SK-N-MC (cell line): ENCODE data around the gene ARHGAP9.
"Not testable (repeated sequence)": the region's sequence is repeated elsewhere in the genome, so short reads cannot be mapped to it uniquely, and the experiment has no call there.

Experiments used
- DNase-seq: peaks from one replicate; pipeline ENCODE4 v3.0.0-alpha.2; 2011; ENCODE audit warnings: low read depth, low spot score
- H3K27ac ChIP-seq: fragments of 200-600 bp; sonication (generic); 2 replicates; pipeline ENCODE4 v1.5.1; 2016; ENCODE audit warnings: mixed run types
- H3K36me3 ChIP-seq: fragments of 200-600 bp; sonication (generic); 2 replicates; pipeline ENCODE4 v1.6.1; 2017; ENCODE audit warnings: antibody characterized with exemption, low read length, mixed read lengths; ENCODE audit not compliant: insufficient read depth
- H3K4me3 ChIP-seq: fragments of 200-600 bp; sonication (generic); 2 replicates; pipeline ENCODE4 v1.5.1; 2016
- H3K9ac ChIP-seq: fragments of 200-600 bp; sonication (generic); 2 replicates; pipeline ENCODE4 v1.8.0; 2017; ENCODE audit warnings: mixed run types, mixed read lengths; ENCODE audit not compliant: insufficient read length
- H3K9me3 ChIP-seq: fragments of 200-600 bp; sonication (generic); 2 replicates; pipeline ENCODE4 v1.6.1; 2017; ENCODE audit warnings: low read depth, mild to moderate bottlenecking, antibody characterized with exemption, low read length, moderate library complexity, mixed read lengths
- EZH2 ChIP-seq: fragments of 200-600 bp; sonication (generic); IDR thresholded peaks from one replicate; pipeline ENCODE4 v1.6.1; 2017; ENCODE audit warnings: antibody characterized with exemption
- FOXP2 ChIP-seq: optimal IDR thresholded peaks from 2 replicates; pipeline ENCODE3; 2011; ENCODE audit warnings: mild to moderate bottlenecking, moderate library complexity; ENCODE audit not compliant: insufficient read depth; ENCODE audit errors: extremely low read length, control extremely low read depth
- POLR2AphosphoS5 ChIP-seq: IDR thresholded peaks from 2 replicates; pipeline ENCODE4 v1.6.1; 2012; ENCODE audit warnings: mild to moderate bottlenecking, low read depth, low read length, borderline replicate concordance

ARHGAP9 gene

DNA sequence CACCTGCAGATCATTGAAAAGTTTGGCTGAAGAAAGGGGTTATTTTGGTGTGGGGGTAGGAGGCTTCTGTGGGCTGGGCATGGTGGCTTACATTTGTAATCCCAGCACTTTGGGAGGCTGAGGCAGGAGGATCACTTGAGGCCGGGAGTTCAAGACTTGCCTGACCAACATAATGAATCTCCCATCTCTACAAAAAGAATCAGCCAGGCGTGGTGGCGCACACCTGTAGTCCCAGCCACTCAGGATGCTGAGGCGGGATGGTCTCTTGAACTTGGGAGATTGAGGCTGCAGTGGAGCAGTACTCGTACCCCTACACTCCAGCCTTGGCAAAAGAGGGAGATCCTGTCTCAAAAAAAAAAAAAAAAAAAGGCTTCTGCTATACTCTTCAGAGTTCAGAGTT, 33.6 kb upstream of the ARHGAP9 start:
- 0 out of 2 replicates have a peak overlapping the region, but pooled peaks have one; percentile 25 for H3K27ac ChIP-seq
- H3K9me3 ChIP-seq = no peaks in the 10 kb centered on the region
- H3K36me3 ChIP-seq = peaks cover 96% of the 10 kb centered on the region
- H3K9ac ChIP-seq = no peak overlapping the region
- no peak for DNase-seq
- TF ChIP-seq EZH2 = no peak
- TF ChIP-seq POLR2AphosphoS5 = no peak
- TF ChIP-seq FOXP2 = no peak
- no peak overlapping the region for H3K4me3 ChIP-seq

DNA sequence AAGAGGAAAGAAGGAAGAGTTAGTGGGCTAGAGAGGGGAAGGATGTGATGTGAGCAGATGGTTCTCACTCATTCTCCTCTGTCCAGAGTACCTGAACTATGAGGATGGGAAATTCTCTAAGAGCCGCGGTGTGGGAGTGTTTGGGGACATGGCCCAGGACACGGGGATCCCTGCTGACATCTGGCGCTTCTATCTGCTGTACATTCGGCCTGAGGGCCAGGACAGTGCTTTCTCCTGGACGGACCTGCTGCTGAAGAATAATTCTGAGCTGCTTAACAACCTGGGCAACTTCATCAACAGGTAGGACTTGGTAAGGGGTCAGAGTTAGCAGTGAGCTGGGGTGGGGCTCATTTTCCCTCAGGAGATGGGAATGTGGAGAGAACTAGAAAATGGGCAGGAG, 33.0 kb upstream of the ARHGAP9 start:
- Histone ChIP-seq H3K27ac (no peak overlapping the region), H3K36me3 (peaks cover 90% of the 10 kb centered on the region), H3K9me3 (no peaks in the 10 kb centered on the region), H3K4me3 (no peak overlapping the region), H3K9ac (no peak overlapping the region)
- no peak for DNase-seq
- TF ChIP-seq FOXP2 (no peak), POLR2AphosphoS5 (no peak), EZH2 (no peak)

DNA sequence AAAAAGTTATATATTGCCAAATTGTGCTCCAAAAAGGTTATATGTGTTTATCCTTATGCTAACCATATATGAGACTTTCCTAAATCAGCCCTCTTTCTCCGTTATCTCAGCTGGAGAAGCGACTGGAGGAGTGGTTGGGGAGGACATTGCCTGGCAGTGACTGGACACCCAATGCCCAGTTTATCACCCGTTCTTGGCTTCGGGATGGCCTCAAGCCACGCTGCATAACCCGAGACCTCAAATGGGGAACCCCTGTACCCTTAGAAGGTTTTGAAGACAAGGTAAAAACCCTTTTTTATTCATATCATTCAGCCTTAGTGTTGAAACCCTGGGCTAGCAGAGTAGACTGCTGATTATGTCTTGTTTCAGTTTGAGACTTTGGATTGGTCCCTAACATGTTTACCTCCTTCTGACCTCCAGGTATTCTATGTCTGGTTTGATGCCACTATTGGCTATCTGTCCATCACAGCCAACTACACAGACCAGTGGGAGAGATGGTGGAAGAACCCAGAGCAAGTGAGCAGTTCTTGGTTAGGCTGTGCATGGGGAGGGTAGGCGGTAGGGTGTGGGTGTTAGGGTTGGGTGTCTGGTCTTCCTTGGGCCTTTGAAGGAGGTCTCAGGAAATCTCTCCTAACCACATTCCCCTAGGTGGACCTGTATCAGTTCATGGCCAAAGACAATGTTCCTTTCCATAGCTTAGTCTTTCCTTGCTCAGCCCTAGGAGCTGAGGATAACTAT, 32.1 kb upstream of the ARHGAP9 start:
- TF ChIP-seq EZH2 (no peak), POLR2AphosphoS5 (no peak), FOXP2 (no peak)
- Histone ChIP-seq H3K4me3 (no peak overlapping the region), H3K27ac (no peak overlapping the region), H3K9ac (no peak overlapping the region), H3K36me3 (peaks cover 81% of the 10 kb centered on the region), H3K9me3 (no peaks in the 10 kb centered on the region)
- DNase-seq = no peak

GRCh38 chr12:57511161-57511560, 31.5 kb upstream of the ARHGAP9 start:
- no peak for TF ChIP-seq FOXP2
- TF ChIP-seq EZH2 = no peak
- no peak for TF ChIP-seq POLR2AphosphoS5
- Histone ChIP-seq H3K9me3 (no peaks in the 10 kb centered on the region), H3K27ac (no peak overlapping the region), H3K9ac (no peak overlapping the region), H3K4me3 (no peak overlapping the region), H3K36me3 (peaks cover 80% of the 10 kb centered on the region)
- no peak for DNase-seq

DNA sequence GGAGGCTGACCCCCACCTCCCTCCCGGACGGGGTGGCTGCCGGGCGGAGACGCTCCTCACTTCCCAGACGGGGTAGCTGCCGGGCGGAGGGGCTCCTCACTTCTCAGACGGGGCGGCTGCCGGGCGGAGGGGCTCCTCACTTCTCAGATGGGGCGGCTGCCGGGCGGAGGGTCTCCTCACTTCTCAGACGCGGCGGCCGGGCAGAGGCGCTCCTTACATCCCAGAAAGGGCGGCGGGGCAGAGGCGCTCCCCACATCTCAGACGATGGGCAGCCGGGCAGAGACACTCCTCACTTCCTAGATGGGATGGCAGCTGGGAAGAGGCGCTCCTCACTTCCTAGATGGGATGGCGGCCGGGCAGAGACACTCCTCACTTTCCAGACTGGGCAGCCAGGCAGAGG, 28.1 kb upstream of the ARHGAP9 start:
- not testable (repeated sequence) for H3K9ac ChIP-seq, H3K27ac ChIP-seq, H3K9me3 ChIP-seq, H3K4me3 ChIP-seq, DNase-seq
- peaks cover 80% of the 10 kb centered on the region for H3K36me3 ChIP-seq

DNA sequence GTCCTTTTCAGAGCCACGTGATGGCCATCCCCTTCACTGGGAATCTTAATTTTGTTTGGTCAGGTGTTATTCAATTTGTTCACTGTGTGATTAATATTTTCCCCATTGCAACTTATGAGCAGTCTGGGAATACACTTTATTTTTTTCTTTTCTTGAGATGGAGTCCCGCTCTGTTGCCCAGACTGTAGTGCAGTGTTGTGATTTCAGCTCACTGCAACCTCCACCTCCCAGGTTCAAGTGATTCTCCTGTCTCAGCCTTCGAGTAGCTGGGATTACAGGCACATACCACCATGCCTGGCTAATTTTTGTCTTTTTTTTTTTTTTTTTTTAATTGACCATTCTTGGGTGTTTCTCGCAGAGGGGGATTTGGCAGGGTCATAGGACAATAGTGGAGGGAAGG, 26.9 kb upstream of the ARHGAP9 start:
- DNase-seq, H3K9ac ChIP-seq, H3K27ac ChIP-seq, H3K4me3 ChIP-seq, H3K9me3 ChIP-seq: not testable (repeated sequence)
- H3K36me3 ChIP-seq = peaks cover 80% of the 10 kb centered on the region

DNA sequence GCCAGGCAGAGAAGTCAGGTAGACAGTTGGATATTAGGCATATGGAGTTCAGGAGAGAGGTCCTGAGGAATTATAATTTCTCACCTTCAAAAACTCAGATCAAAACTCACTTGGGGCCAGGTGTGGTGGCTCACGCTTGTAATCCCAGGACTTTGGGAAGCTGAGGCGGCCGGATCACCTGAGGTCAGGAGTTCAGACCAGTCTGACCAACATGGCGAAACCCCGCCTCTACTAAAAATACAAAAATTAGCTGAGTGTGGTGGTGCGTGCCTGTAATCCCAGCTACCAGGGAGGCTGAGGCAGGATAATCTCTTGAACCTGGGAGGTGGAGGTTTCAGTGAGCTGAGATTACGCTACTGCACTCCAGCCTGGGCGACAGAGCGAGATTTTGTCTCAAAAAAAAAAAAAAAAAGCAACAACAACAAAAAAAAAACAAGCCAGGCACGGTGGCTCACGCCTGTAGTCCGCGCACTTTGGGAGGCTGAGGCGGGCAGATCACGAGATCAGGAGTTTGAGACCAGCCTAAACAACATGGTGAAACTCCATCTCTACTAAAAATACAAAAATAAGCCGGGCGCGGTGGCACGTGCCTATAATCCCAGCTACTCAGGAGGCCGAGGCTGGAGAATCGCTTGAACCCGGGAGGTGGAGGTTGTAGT, 22.8 kb upstream of the ARHGAP9 start:
- not testable (repeated sequence) for H3K9ac ChIP-seq, H3K9me3 ChIP-seq, H3K4me3 ChIP-seq, DNase-seq, H3K27ac ChIP-seq
- peaks cover 87% of the 10 kb centered on the region for H3K36me3 ChIP-seq

DNA sequence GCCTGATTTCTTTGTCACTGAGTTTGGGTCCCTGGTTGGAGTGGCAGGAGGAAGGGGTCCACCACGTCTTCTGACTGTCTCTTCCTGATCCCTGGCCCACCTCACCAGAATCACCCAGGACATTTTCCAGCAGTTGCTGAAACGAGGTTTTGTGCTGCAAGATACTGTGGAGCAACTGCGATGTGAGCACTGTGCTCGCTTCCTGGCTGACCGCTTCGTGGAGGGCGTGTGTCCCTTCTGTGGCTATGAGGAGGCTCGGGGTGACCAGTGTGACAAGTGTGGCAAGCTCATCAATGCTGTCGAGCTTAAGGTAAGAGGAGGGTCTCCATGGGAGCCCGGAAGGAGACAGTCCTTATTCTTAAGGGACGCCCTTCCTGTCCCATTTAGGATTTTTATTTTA, 20.5 kb upstream of the ARHGAP9 start:
- DNase-seq = no peak
- Histone ChIP-seq H3K36me3 (peaks cover 90% of the 10 kb centered on the region), H3K9me3 (no peaks in the 10 kb centered on the region), H3K4me3 (no peak overlapping the region), H3K9ac (no peak overlapping the region), H3K27ac (no peak overlapping the region)
- TF ChIP-seq POLR2AphosphoS5 = no peak
- TF ChIP-seq FOXP2 = no peak
- TF ChIP-seq EZH2 = no peak

GRCh38 chr12:57498571-57498970, 18.9 kb upstream of the ARHGAP9 start:
- TF ChIP-seq POLR2AphosphoS5 (no peak), FOXP2 (no peak), EZH2 (no peak)
- H3K27ac ChIP-seq = no peak overlapping the region
- peaks cover 78% of the 10 kb centered on the region for H3K36me3 ChIP-seq
- DNase-seq = no peak
- no peak overlapping the region for H3K4me3 ChIP-seq
- no peaks in the 10 kb centered on the region for H3K9me3 ChIP-seq
- H3K9ac ChIP-seq = no peak overlapping the region
